BJ (cell line): ENCODE results near the gene SORCS3. TPM values are rescaled to one million over a fixed set of nuclear protein-coding genes. Genes with fewer than 3 reads are reported as not detected.

Experiments
- CTCF ChIA-PET: fragments of 350-600 bp; formaldehyde crosslinking; extraction: SDS; loops from one replicate; lab custom pipeline; 2021; ENCODE audit warnings: antibody characterized with exemption, inconsistent platforms; lab: Yijun Ruan, JAX
- POLR2A ChIA-PET: fragments of 300-600 bp; sonication (Branson Sonifier 250); formaldehyde crosslinking; extraction: SDS; loops from one replicate; lab custom pipeline; 2021; ENCODE audit warnings: antibody characterized with exemption; lab: Charles Lee
- DNase-seq: peaks from one replicate; pipeline ENCODE4 v3.0.0-alpha.2; 2011; ENCODE audit warnings: low read depth
- H3K27me3 ChIP-seq: 2 replicates; pipeline ENCODE4 v1.6.0; 2011; ENCODE audit warnings: low read length; ENCODE audit not compliant: control insufficient read depth, insufficient read depth
- H3K36me3 ChIP-seq: 2 replicates; pipeline ENCODE4 v1.5.1; 2011; ENCODE audit warnings: low read length; ENCODE audit not compliant: control insufficient read depth, insufficient read depth
- H3K4me3 ChIP-seq: 2 replicates; pipeline ENCODE4 v1.5.1; 2011; ENCODE audit warnings: low read depth, mild to moderate bottlenecking, control low read depth, low read length
- CTCF ChIP-seq: IDR thresholded peaks from 2 replicates; pipeline ENCODE4 v1.5.1; 2011; ENCODE audit warnings: low read depth, mild to moderate bottlenecking, control low read depth, inconsistent platforms, low read length, moderate library complexity; ENCODE audit not compliant: insufficient read depth
- polyA plus RNA-seq: library from polyadenylated mRNA; depleted of rRNA; stranded (reverse); fragments of >200 nt; gene quantifications from 2 replicates; pipeline ENCODE4 v1.2.3, GENCODE V29; 2011

The SORCS3 gene
- polyA plus RNA-seq, 1 experiment = not detected

- no peak for DNase-seq
- Histone ChIP-seq H3K36me3 (no peaks in the 10 kb centered on the region), H3K4me3 (no peak overlapping the region), H3K27me3 (no peaks in the 10 kb centered on the region)
- TF ChIP-seq CTCF = no peak
- ChIA-PET CTCF (interaction anchor here (0.6 kb wide), 1 partner anchor 454 kb away, joined by 3 read pairs; no protein-coding TSS in a partner anchor), POLR2A (no interaction called here)
Observed at GRCh38 chr10:104892879-104893617, 252.0 kb downstream of the SORCS3 start.

- ChIA-PET POLR2A (no interaction called here), CTCF (no interaction called here)
- no peak for TF ChIP-seq CTCF
- H3K27me3 ChIP-seq = no peaks in the 10 kb centered on the region
- H3K36me3 ChIP-seq = no peaks in the 10 kb centered on the region
- H3K4me3 ChIP-seq = no peak overlapping the region
- no peak for DNase-seq
Observed at GRCh38 chr10:104893701-104894100, 252.6 kb downstream of the SORCS3 start.

- Histone ChIP-seq H3K27me3 (no peaks in the 10 kb centered on the region), H3K4me3 (no peak overlapping the region), H3K36me3 (no peaks in the 10 kb centered on the region)
- ChIA-PET CTCF (no interaction called here), POLR2A (no interaction called here)
- DNase-seq = no peak
- TF ChIP-seq CTCF = no peak
Observed at GRCh38 chr10:104894681-104895080, 253.6 kb downstream of the SORCS3 start.

GRCh38 chr10:104895541-104895940 lies 254.5 kb downstream of the SORCS3 start:
- no peak for TF ChIP-seq CTCF
- DNase-seq = no peak
- ChIA-PET POLR2A (no interaction called here), CTCF (no interaction called here)
- Histone ChIP-seq H3K36me3 (no peaks in the 10 kb centered on the region), H3K4me3 (no peak overlapping the region), H3K27me3 (no peaks in the 10 kb centered on the region)

- Histone ChIP-seq H3K4me3 (no peak overlapping the region), H3K27me3 (no peaks in the 10 kb centered on the region), H3K36me3 (no peaks in the 10 kb centered on the region)
- TF ChIP-seq CTCF = no peak
- ChIA-PET POLR2A (no interaction called here), CTCF (no interaction called here)
- DNase-seq = no peak
Observed at GRCh38 chr10:104895981-104896380, 254.9 kb downstream of the SORCS3 start.
